HG03354 (cell line): Measurements from ENCODE around the gene FBXO31.
"Not testable (repeated sequence)": the region's sequence is repeated elsewhere in the genome, so short reads cannot be mapped to it uniquely, and the experiment has no call there.

ENCODE experiments used
- ATAC-seq: cut with Tn5 transposase; IDR thresholded peaks from one replicate; pipeline ENCODE4 v1.9.1; 2021; ENCODE audit warnings: mild to moderate bottlenecking; ENCODE audit not compliant: unreplicated experiment, poor library complexity, severe bottlenecking

Gene FBXO31

GRCh38 chr16:87389245-87389644, 5.7 kb upstream of the FBXO31 start:
- ATAC-seq: no peak

- no peak for ATAC-seq
Observed at GRCh38 chr16:87388818-87389134, 5.2 kb upstream of the FBXO31 start.

- ATAC-seq: peak; percentile 63
Observed at GRCh38 chr16:87387942-87388817, 4.6 kb upstream of the FBXO31 start.

GRCh38 chr16:87384875-87385167, 1.2 kb upstream of the FBXO31 start:
- ATAC-seq: not testable (repeated sequence)

- ATAC-seq: peak; percentile 11
Observed at GRCh38 chr16:87384162-87384874, 742 bp upstream of the FBXO31 start.

GRCh38 chr16:87382023-87382785, 1.4 kb downstream of the FBXO31 start:
- ATAC-seq: no peak

GRCh38 chr16:87380881-87381280, 2.7 kb downstream of the FBXO31 start:
- ATAC-seq: no peak

GRCh38 chr16:87380403-87380802, 3.2 kb downstream of the FBXO31 start:
- ATAC-seq: no peak

GRCh38 chr16:87379312-87379752, 4.2 kb downstream of the FBXO31 start:
- ATAC-seq: not testable (repeated sequence)

- no peak for ATAC-seq
Observed at GRCh38 chr16:87376660-87377059, 6.9 kb downstream of the FBXO31 start.

- no peak for ATAC-seq
Observed at GRCh38 chr16:87375426-87376135, 8.0 kb downstream of the FBXO31 start.

GRCh38 chr16:87374313-87374712, 9.3 kb downstream of the FBXO31 start:
- no peak for ATAC-seq

- no peak for ATAC-seq
Observed at GRCh38 chr16:87372305-87372704, 11.3 kb downstream of the FBXO31 start.

GRCh38 chr16:87371261-87371866, 12.2 kb downstream of the FBXO31 start:
- no peak for ATAC-seq

GRCh38 chr16:87369796-87370719, 13.5 kb downstream of the FBXO31 start:
- no peak for ATAC-seq

- no peak for ATAC-seq
Observed at GRCh38 chr16:87369117-87369765, 14.3 kb downstream of the FBXO31 start.

GRCh38 chr16:87368029-87368770, 15.4 kb downstream of the FBXO31 start:
- peak; percentile 53 for ATAC-seq
